Astrocyte (in vitro differentiated cells and primary cell): Measurements from ENCODE around the gene XDH.

Source experiments
- EZH2 ChIP-seq: IDR thresholded peaks from 2 replicates; pipeline ENCODE4 v1.6.1; 2012; ENCODE audit warnings: mild to moderate bottlenecking, low read length, inconsistent platforms; ENCODE audit not compliant: insufficient read depth
- TF ChIP-seq, protein P1 (sequence below): IDR thresholded peaks from 2 replicates; pipeline ENCODE4 v1.5.1; 2011; ENCODE audit warnings: low read depth, mild to moderate bottlenecking, inconsistent platforms, low read length, moderate library complexity; ENCODE audit not compliant: insufficient read depth

GRCh38 chr2:31384351-31384750 lies 30.2 kb downstream of the XDH start:
- TF ChIP-seq, protein P1, sequence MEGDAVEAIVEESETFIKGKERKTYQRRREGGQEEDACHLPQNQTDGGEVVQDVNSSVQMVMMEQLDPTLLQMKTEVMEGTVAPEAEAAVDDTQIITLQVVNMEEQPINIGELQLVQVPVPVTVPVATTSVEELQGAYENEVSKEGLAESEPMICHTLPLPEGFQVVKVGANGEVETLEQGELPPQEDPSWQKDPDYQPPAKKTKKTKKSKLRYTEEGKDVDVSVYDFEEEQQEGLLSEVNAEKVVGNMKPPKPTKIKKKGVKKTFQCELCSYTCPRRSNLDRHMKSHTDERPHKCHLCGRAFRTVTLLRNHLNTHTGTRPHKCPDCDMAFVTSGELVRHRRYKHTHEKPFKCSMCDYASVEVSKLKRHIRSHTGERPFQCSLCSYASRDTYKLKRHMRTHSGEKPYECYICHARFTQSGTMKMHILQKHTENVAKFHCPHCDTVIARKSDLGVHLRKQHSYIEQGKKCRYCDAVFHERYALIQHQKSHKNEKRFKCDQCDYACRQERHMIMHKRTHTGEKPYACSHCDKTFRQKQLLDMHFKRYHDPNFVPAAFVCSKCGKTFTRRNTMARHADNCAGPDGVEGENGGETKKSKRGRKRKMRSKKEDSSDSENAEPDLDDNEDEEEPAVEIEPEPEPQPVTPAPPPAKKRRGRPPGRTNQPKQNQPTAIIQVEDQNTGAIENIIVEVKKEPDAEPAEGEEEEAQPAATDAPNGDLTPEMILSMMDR, result no peak
- TF ChIP-seq EZH2, result no peak
